GM12892 (cell line): ENCODE results near the gene EPHA8.

ENCODE experiments used
- POLR2A ChIP-seq: IDR thresholded peaks from 2 replicates; pipeline ENCODE4 v1.6.1; 2011; ENCODE audit warnings: low read depth, low read length, control low read depth
- TAF1 ChIP-seq: IDR thresholded peaks from 2 replicates; pipeline ENCODE4 v1.6.1; 2011; ENCODE audit warnings: low read depth, mild to moderate bottlenecking, control low read depth, low read length, borderline replicate concordance

DNA sequence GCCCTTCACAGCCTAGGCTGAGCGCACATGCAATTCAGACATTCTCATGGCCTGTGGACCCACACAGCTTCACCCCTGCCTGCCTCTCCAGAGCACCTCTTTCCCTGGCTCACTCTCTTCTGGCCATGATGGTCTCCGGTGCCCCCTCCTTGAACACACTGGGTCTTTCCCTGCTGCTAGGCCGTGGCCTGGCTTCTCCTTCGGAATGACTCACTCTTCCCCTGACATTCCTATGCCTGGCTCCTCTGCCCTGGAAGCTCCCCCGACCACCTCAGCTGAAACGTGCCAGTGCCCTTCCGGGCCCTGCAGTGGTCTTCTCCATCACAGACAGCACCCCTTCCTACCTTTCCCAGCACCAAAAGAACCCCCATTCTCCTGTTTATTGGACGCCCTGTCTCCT is 28.3 kb downstream of the EPHA8 start:
- TF ChIP-seq POLR2A (no peak), TAF1 (no peak)
